ENCODE measurements around the gene FAM114A1.
"Not testable (repeated sequence)": the region's sequence is repeated elsewhere in the genome, so short reads cannot be mapped to it uniquely, and the experiment has no call there.

FAM114A1 gene

GRCh38 chr4:38930707-38931106, 63.1 kb downstream of the FAM114A1 start:
- FAIRE-seq = no peak
- no peak for TF ChIP-seq CTCF (IDR thresholded peaks at IDR 0.05; ENCODE audit: insufficient read depth, missing control alignments)
- no peak for DNase-seq (ENCODE audit: insufficient read length, low spot score)

- FAIRE-seq (no peak), DNase-seq (ENCODE audit: insufficient read length, low spot score) (no peak)
- no peak for TF ChIP-seq CTCF (IDR thresholded peaks at IDR 0.05; ENCODE audit: insufficient read depth, missing control alignments)
Observed at GRCh38 chr4:38931125-38931524, 63.5 kb downstream of the FAM114A1 start.

GRCh38 chr4:38935391-38936073, 67.9 kb downstream of the FAM114A1 start:
- DNase-seq (ENCODE audit: insufficient read length, low spot score) (no peak), FAIRE-seq (no peak)
- no peak for TF ChIP-seq CTCF (IDR thresholded peaks at IDR 0.05; ENCODE audit: insufficient read depth, missing control alignments)

- TF ChIP-seq CTCF (IDR thresholded peaks at IDR 0.05; ENCODE audit: insufficient read depth, missing control alignments) = no peak
- FAIRE-seq (no peak), DNase-seq (ENCODE audit: insufficient read length, low spot score) (no peak)
Observed at GRCh38 chr4:38939165-38939564, 71.6 kb downstream of the FAM114A1 start.

- no peak for DNase-seq (ENCODE audit: insufficient read length, low spot score)
- TF ChIP-seq CTCF (IDR thresholded peaks at IDR 0.05; ENCODE audit: insufficient read depth, missing control alignments) = no peak
- FAIRE-seq = no peak
Observed at GRCh38 chr4:38940476-38940875, 72.9 kb downstream of the FAM114A1 start.

GRCh38 chr4:38941906-38942305, 74.3 kb downstream of the FAM114A1 start:
- not testable (repeated sequence) for FAIRE-seq; DNase-seq (ENCODE audit: insufficient read length, low spot score)

- FAIRE-seq = no peak
- no peak for DNase-seq (ENCODE audit: insufficient read length, low spot score)
- no peak for TF ChIP-seq CTCF (IDR thresholded peaks at IDR 0.05; ENCODE audit: insufficient read depth, missing control alignments)
Observed at GRCh38 chr4:38943343-38943742, 75.7 kb downstream of the FAM114A1 start.

GRCh38 chr4:38944440-38944839, 76.8 kb downstream of the FAM114A1 start:
- no peak for TF ChIP-seq CTCF (IDR thresholded peaks at IDR 0.05; ENCODE audit: insufficient read depth, missing control alignments)
- no peak for DNase-seq (ENCODE audit: insufficient read length, low spot score)
- FAIRE-seq = no peak
